WERI-Rb-1 (cell line): ENCODE data around the gene MAGEB4.

ENCODE experiments used
- DNase-seq: peaks from one replicate; pipeline ENCODE4 v3.0.0-alpha.2; 2020
- H3K27ac ChIP-seq: fragments of 250-450 bp; sonication (Bioruptor Pico); 2 replicates; pipeline ENCODE4 v1.5.1; 2020; ENCODE audit warnings: mild to moderate bottlenecking, moderate library complexity
- H3K27me3 ChIP-seq: fragments of 250-450 bp; sonication (Bioruptor Pico); 2 replicates; pipeline ENCODE4 v1.5.1; 2021; ENCODE audit warnings: mild to moderate bottlenecking, low read depth, moderate library complexity; ENCODE audit not compliant: insufficient read depth, severe bottlenecking
- H3K36me3 ChIP-seq: fragments of 250-450 bp; sonication (Bioruptor Pico); 2 replicates; pipeline ENCODE4 v1.5.1; 2020; ENCODE audit warnings: mild to moderate bottlenecking, moderate library complexity
- H3K4me3 ChIP-seq: 2 replicates; pipeline ENCODE4 v1.5.1; 2011; ENCODE audit warnings: low read depth, mild to moderate bottlenecking, control low read depth, low read length
- H3K9me3 ChIP-seq: fragments of 250-450 bp; sonication (Bioruptor Pico); 2 replicates; pipeline ENCODE4 v1.5.1; 2021; ENCODE audit warnings: mild to moderate bottlenecking, moderate library complexity; ENCODE audit not compliant: severe bottlenecking
- TF ChIP-seq, protein P1 (sequence below): IDR thresholded peaks from 2 replicates; pipeline ENCODE4 v1.5.1; 2011; ENCODE audit warnings: low read depth, mild to moderate bottlenecking, control low read depth, inconsistent platforms, low read length

MAGEB4 gene

DNA sequence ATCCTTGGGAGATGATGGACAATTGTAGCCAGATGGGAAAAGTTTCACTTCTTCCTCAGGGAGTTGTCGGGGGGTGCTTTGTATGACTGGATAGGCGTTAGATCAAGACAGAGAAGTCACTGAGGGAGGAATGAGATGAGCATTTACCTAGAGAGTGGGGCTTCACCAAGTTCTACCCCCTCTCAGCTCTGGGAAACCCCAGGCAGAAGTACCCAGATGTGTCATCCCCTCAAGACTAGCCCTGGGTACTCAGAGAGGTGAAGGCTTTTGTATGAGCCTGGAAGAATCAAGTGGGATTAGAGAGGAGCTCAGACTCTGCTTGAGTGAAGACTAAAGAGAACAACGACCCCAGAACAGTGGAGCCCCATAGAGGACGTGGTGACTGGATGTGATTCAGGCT lies 7.1 kb downstream of the MAGEB4 start:
- DNase-seq, result no peak
- Histone ChIP-seq H3K36me3 (no peaks in the 10 kb centered on the region), H3K9me3 (no peaks in the 10 kb centered on the region), H3K27ac (no peak overlapping the region), H3K4me3 (no peak overlapping the region), H3K27me3 (peaks cover 7% of the 10 kb centered on the region)
- TF ChIP-seq, protein P1, sequence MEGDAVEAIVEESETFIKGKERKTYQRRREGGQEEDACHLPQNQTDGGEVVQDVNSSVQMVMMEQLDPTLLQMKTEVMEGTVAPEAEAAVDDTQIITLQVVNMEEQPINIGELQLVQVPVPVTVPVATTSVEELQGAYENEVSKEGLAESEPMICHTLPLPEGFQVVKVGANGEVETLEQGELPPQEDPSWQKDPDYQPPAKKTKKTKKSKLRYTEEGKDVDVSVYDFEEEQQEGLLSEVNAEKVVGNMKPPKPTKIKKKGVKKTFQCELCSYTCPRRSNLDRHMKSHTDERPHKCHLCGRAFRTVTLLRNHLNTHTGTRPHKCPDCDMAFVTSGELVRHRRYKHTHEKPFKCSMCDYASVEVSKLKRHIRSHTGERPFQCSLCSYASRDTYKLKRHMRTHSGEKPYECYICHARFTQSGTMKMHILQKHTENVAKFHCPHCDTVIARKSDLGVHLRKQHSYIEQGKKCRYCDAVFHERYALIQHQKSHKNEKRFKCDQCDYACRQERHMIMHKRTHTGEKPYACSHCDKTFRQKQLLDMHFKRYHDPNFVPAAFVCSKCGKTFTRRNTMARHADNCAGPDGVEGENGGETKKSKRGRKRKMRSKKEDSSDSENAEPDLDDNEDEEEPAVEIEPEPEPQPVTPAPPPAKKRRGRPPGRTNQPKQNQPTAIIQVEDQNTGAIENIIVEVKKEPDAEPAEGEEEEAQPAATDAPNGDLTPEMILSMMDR, result no peak

DNA sequence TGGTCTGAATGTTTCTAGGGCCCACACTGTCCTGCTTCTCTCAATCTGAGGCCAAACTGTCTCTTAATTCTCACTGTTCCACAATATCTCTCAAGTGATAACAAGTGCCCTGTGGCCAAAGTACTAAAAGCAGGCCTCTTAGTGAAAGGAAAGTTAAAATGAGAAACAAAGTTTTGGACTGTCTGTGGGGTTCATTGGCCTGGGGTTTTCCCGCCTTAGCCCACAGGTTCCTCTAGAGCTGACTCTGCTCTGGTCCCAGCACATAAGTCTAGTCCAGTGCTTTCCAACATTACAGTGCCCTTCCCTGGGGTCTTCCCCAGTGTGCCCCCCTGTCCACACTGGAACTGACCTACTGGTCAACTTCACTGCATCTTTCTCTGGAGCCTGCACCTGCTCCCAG lies 11.5 kb downstream of the MAGEB4 start:
- no peaks in the 10 kb centered on the region for H3K36me3 ChIP-seq
- TF ChIP-seq, protein P1, result no peak
- DNase-seq, result no peak
- H3K9me3 ChIP-seq, result no peaks in the 10 kb centered on the region
- no peak overlapping the region for H3K4me3 ChIP-seq
- no peaks in the 10 kb centered on the region for H3K27me3 ChIP-seq
- no peak overlapping the region for H3K27ac ChIP-seq

DNA sequence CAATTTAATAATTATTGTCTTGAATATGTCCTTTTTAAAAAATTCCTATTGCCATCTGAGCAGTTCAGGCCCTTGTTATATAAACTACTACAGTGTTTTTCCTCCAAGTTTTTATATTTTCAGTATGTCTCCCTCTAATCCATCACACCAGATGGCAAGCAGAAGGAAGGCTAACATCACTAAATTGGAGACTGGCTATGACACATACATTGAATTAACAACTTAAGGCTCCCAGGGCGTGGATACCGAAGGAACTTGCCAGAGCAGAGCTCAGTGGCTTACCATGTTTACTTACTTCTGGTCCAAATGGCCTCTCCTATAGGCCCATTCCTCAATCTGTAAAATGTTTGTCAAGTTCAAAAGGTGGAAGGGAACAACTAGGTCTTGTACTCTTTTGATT lies 18.1 kb downstream of the MAGEB4 start:
- TF ChIP-seq, protein P1, result no peak
- Histone ChIP-seq H3K27me3 (no peaks in the 10 kb centered on the region), H3K36me3 (no peaks in the 10 kb centered on the region), H3K4me3 (no peak overlapping the region), H3K9me3 (no peaks in the 10 kb centered on the region), H3K27ac (no peak overlapping the region)
- DNase-seq, result no peak

DNA sequence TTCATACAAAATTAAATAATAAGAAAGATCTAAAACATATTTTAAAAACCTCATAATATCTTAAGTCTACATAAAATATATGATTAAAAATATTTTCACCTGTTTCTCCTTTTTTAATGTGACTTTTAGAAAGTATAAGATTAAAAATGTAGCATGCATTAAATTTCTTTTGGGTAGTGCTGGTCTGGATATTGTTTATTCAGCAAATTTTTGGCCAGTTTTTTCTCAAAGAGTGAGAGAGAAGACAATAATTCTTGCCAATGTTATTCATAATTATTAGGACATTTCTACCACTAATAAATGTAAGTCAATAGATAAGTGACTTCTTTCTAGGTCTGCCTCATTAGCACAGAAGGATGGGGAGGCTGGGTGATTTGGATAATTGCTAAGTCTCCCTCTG lies 19.2 kb downstream of the MAGEB4 start:
- Histone ChIP-seq H3K27me3 (no peaks in the 10 kb centered on the region), H3K9me3 (no peaks in the 10 kb centered on the region), H3K27ac (no peak overlapping the region), H3K4me3 (no peak overlapping the region), H3K36me3 (no peaks in the 10 kb centered on the region)
- DNase-seq, result no peak
- TF ChIP-seq, protein P1, result no peak

DNA sequence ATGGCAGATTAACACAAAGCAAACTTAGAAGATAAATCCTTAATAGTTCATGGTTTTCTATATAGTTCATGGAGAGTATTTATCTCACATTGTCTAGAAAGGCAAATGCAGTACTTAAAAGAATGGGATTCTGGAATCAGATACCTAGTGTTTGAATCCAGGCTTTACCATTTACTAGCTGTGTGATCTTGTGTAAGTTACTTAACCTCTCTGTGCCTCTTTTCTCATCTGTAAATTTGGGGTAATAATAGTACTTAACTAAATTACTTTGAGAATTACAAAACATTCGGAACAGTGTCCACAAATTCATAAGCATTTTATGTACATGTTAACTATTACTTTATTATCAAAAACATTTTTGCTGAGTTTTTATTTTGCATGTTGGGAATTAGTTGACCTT lies 21.0 kb downstream of the MAGEB4 start:
- no peak for DNase-seq
- TF ChIP-seq, protein P1, result no peak
- Histone ChIP-seq H3K27me3 (no peaks in the 10 kb centered on the region), H3K36me3 (no peaks in the 10 kb centered on the region), H3K27ac (no peak overlapping the region), H3K9me3 (no peaks in the 10 kb centered on the region), H3K4me3 (no peak overlapping the region)

DNA sequence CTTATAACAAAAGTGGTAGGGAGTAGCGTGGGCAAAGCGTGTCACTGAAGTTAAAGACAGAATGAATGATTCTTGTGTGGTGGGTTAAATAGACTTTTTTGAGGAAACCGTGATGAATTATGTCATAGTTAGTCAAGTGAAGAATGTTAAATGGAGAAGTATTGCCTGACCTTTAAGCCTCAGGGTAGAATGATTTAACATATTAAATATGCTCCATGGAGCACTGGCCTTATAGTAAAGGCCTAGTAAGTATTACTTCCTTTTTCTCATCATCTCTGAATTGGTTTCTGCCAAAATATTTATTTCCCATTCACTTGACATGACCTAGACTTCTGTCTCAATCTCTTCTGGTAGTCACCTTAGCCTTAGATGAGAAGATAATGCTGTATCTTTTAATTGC lies 28.8 kb downstream of the MAGEB4 start:
- no peak overlapping the region for H3K4me3 ChIP-seq
- TF ChIP-seq, protein P1, result no peak

More for the DNA sequence above, 28.8 kb downstream of the MAGEB4 start:
- no peaks in the 10 kb centered on the region for H3K36me3 ChIP-seq
- no peaks in the 10 kb centered on the region for H3K9me3 ChIP-seq
- H3K27ac ChIP-seq, result no peak overlapping the region
- peaks cover 17% of the 10 kb centered on the region for H3K27me3 ChIP-seq
- no peak for DNase-seq
